IMR-90 (cell line): ENCODE results near the gene PI4KA. TPM values are rescaled to one million over a fixed set of nuclear protein-coding genes. Genes with fewer than 3 reads are reported as not detected.

Experiments used
- ATAC-seq: fragments of 200-7000 bp; cut with Tn5 transposase; 2 replicates; pipeline ENCODE4 v1.9.1; 2020; ENCODE audit warnings: low read depth, mild to moderate bottlenecking, moderate library complexity
- BruUV-seq: library from RNA; stranded (reverse); fragments of 400-500 nt; replicated peaks from 2 replicates; lab custom pipeline; 2021; lab: Mats Ljungman, UMichigan
- CTCF ChIA-PET: fragments of 300-600 bp; formaldehyde crosslinking; extraction: SDS; loops from one replicate; lab custom pipeline; 2021; ENCODE audit warnings: antibody characterized with exemption; lab: Yijun Ruan, JAX
- POLR2A ChIA-PET: fragments of 300-600 bp; sonication (Branson Sonifier 250); formaldehyde crosslinking; loops from one replicate; lab custom pipeline; 2022; ENCODE audit warnings: antibody characterized with exemption; ENCODE audit not compliant: unreplicated experiment; lab: Charles Lee
- DNase-seq: peaks from one replicate; pipeline ENCODE4 v3.0.0; 2013
- H2AFZ ChIP-seq: replicated peaks from 2 replicates; pipeline ENCODE3; 2013; ENCODE audit warnings: low read length, mild to moderate bottlenecking; ENCODE audit not compliant: poor library complexity
- H2AK5ac ChIP-seq: 2 replicates; pipeline ENCODE4 v1.6.1; 2013; ENCODE audit warnings: low read depth, low read length, inconsistent platforms
- H2AK9ac ChIP-seq: replicated peaks from 2 replicates; pipeline ENCODE3; 2013; ENCODE audit warnings: mild to moderate bottlenecking, low read depth, low read length, moderate library complexity; ENCODE audit not compliant: poor library complexity
- H2BK120ac ChIP-seq: 2 replicates; pipeline ENCODE4 v1.6.1; 2013; ENCODE audit warnings: low read depth, low read length, inconsistent platforms
- H2BK15ac ChIP-seq: 3 replicates; pipeline ENCODE4 v1.6.1; 2013; ENCODE audit warnings: low read depth, low read length, inconsistent platforms
- H2BK20ac ChIP-seq: 2 replicates; pipeline ENCODE4 v1.6.1; 2013; ENCODE audit warnings: low read depth, mild to moderate bottlenecking, inconsistent platforms, low read length, moderate library complexity
- H2BK5ac ChIP-seq: 2 replicates; pipeline ENCODE4 v1.6.1; 2013; ENCODE audit warnings: mild to moderate bottlenecking, low read depth, low read length, inconsistent platforms; ENCODE audit not compliant: poor library complexity, severe bottlenecking
- H3K14ac ChIP-seq: replicated peaks from 2 replicates; pipeline ENCODE4 v1.6.1; 2013; ENCODE audit warnings: low read depth, low read length, inconsistent platforms
- H3K18ac ChIP-seq: 2 replicates; pipeline ENCODE4 v1.6.1; 2013; ENCODE audit warnings: low read depth, low read length, control low read depth
- H3K23ac ChIP-seq: 2 replicates; pipeline ENCODE4 v1.6.1; 2013; ENCODE audit warnings: low read depth, low read length, inconsistent platforms
- H3K27ac ChIP-seq: 2 replicates; pipeline ENCODE4 v1.5.1; 2013; ENCODE audit warnings: mild to moderate bottlenecking, control low read depth, low read length; ENCODE audit not compliant: insufficient read depth
- H3K27me3 ChIP-seq: 2 replicates; pipeline ENCODE4 v1.6.1; 2013; ENCODE audit warnings: low read length; ENCODE audit not compliant: control insufficient read depth, insufficient read depth
- H3K36me3 ChIP-seq: 2 replicates; pipeline ENCODE4 v1.6.1; 2013; ENCODE audit warnings: low read length, mixed read lengths; ENCODE audit not compliant: control insufficient read depth, insufficient read depth
- H3K4ac ChIP-seq: 2 replicates; pipeline ENCODE4 v1.6.1; 2013; ENCODE audit warnings: low read depth, low read length, inconsistent platforms
- H3K4me1 ChIP-seq: 2 replicates; pipeline ENCODE4 v1.6.1; 2013; ENCODE audit warnings: low read length, mixed read lengths; ENCODE audit not compliant: control insufficient read depth, insufficient read depth
- H3K4me2 ChIP-seq: 2 replicates; pipeline ENCODE4 v1.6.1; 2013; ENCODE audit warnings: low read depth, mild to moderate bottlenecking, control low read depth, low read length, moderate library complexity
- H3K4me3 ChIP-seq: 2 replicates; pipeline ENCODE4 v1.5.1; 2013; ENCODE audit warnings: low read depth, mild to moderate bottlenecking, control low read depth, low read length, moderate library complexity; ENCODE audit not compliant: insufficient read depth
- H3K56ac ChIP-seq: 2 replicates; pipeline ENCODE4 v1.6.1; 2013; ENCODE audit warnings: low read length, inconsistent platforms; ENCODE audit not compliant: insufficient read depth; ENCODE audit errors: extremely low read depth
- H3K79me1 ChIP-seq, 2 experiments: 2 replicates each; pipeline ENCODE4 v1.6.1; 2013; ENCODE audit warnings: low read length in 2 of 2, inconsistent platforms in 1 of 2, low read depth in 1 of 2
- H3K9ac ChIP-seq: 2 replicates; pipeline ENCODE4 v1.6.1; 2013; ENCODE audit warnings: low read depth, low read length, control low read depth
- H3K9me1 ChIP-seq: 2 replicates; pipeline ENCODE4 v1.6.1; 2013; ENCODE audit warnings: low read length, inconsistent platforms; ENCODE audit not compliant: insufficient read depth
- H3K9me3 ChIP-seq: 2 replicates; pipeline ENCODE4 v1.6.1; 2013; ENCODE audit warnings: low read length; ENCODE audit not compliant: control insufficient read depth, insufficient read depth
- H4K20me1 ChIP-seq: 2 replicates; pipeline ENCODE4 v1.6.1; 2013; ENCODE audit warnings: low read length, inconsistent platforms; ENCODE audit not compliant: insufficient read depth
- H4K5ac ChIP-seq: 2 replicates; pipeline ENCODE4 v1.6.1; 2013; ENCODE audit warnings: mild to moderate bottlenecking, low read depth, low read length, control low read depth
- H4K8ac ChIP-seq, 2 experiments: 2 replicates each; pipeline ENCODE4 v1.6.1; 2013; ENCODE audit warnings: low read depth in 2 of 2, low read length in 2 of 2, control low read depth in 1 of 2, inconsistent platforms in 1 of 2
- H4K91ac ChIP-seq: 2 replicates; pipeline ENCODE4 v1.6.1; 2013; ENCODE audit warnings: low read depth, low read length, inconsistent platforms; ENCODE audit not compliant: insufficient read depth
- CEBPB ChIP-seq: IDR thresholded peaks from 2 replicates; pipeline ENCODE4 v1.6.1; 2012; ENCODE audit warnings: low read depth, low read length, improper control_type of control experiment
- CHD1 ChIP-seq: IDR thresholded peaks from 2 replicates; pipeline ENCODE4 v1.6.1; 2012; ENCODE audit warnings: low read depth, low read length, improper control_type of control experiment
- CTCF ChIP-seq: conservative IDR thresholded peaks from 2 replicates; pipeline ENCODE4 v1.5.1; 2012; ENCODE audit warnings: mild to moderate bottlenecking, low read depth, low read length, improper control_type of control experiment
- ELK1 ChIP-seq: fragments of 150-350 bp; IDR thresholded peaks from 2 replicates; pipeline ENCODE4 v1.6.1; 2016; ENCODE audit warnings: low read depth, mild to moderate bottlenecking, low read length, moderate library complexity, borderline replicate concordance
- MAFK ChIP-seq: IDR thresholded peaks from 2 replicates; pipeline ENCODE4 v1.6.1; 2012; ENCODE audit warnings: low read depth, low read length, improper control_type of control experiment
- MXI1 ChIP-seq: IDR thresholded peaks from 2 replicates; pipeline ENCODE4 v1.6.1; 2012; ENCODE audit warnings: low read depth, mild to moderate bottlenecking, low read length, moderate library complexity, borderline replicate concordance
- NFE2L2 ChIP-seq: fragments of 150-350 bp; IDR thresholded peaks from 2 replicates; pipeline ENCODE4 v1.6.1; 2016; ENCODE audit warnings: low read depth, mild to moderate bottlenecking, low read length
- SMC3 ChIP-seq: fragments of 150-350 bp; IDR thresholded peaks from 2 replicates; pipeline ENCODE4 v1.6.1; 2016; ENCODE audit warnings: low read depth, mild to moderate bottlenecking, antibody characterized with exemption, low read length, moderate library complexity
- USF2 ChIP-seq: fragments of 150-350 bp; IDR thresholded peaks from 2 replicates; pipeline ENCODE4 v1.6.1; 2017; ENCODE audit warnings: mild to moderate bottlenecking, antibody characterized with exemption, low read length, low read depth
- WGBS, 2 experiments: methylation state at CpG; one replicate each; pipeline versions ENCODE4 v1.1.5 to v1.1.7; 2013; ENCODE audit warnings: missing lambda C conversion rate in 2 of 2; ENCODE audit not compliant: insufficient read length in 1 of 2; ENCODE audit errors: extremely low coverage in 2 of 2; 5-methylcytosine and 5-hydroxymethylcytosine counted together
- dilution Hi-C: fragments of 300-500 bp; cut with HindIII; formaldehyde crosslinking; loops from one replicate; pipeline ENCODE4 v1.14.3; 2018; ENCODE audit warnings: low sequenced_read_pairs; ENCODE audit not compliant: unreplicated experiment
- in situ Hi-C: fragments of 300-500 bp; cut with MboI; formaldehyde crosslinking; loops from 3 replicates; pipeline ENCODE4 v1.14.3; 2019; ENCODE audit warnings: low sequenced_read_pairs, inconsistent platforms, mixed read lengths
- intact Hi-C: fragments of 100-400 bp; cut with micrococcal nuclease; formaldehyde crosslinking; loops from 2 replicates; pipeline ENCODE4 v1.10.0; 2022
- polyA plus RNA-seq, 3 experiments: library from polyadenylated mRNA; depleted of rRNA; stranded (reverse); fragments of >200 nt; gene quantifications; 2 replicates each; pipeline ENCODE4 v1.2.3, GENCODE V29; 2012; ENCODE audit warnings: low replicate concordance in 1 of 3
- total RNA-seq: library from RNA; depleted of rRNA; stranded (reverse); fragments of >200 nt; gene quantifications from 2 replicates; pipeline ENCODE4 v1.2.3, GENCODE V29; 2012

The PI4KA gene
- total and polyA plus RNA-seq, 2 of the 4 experiments (the other 2 are of a cell fraction), result 16.8 to 35.5 TPM

GRCh38 chr22:20725987-20726558, 132.5 kb downstream of the PI4KA start:
- Histone ChIP-seq H4K91ac (no peak overlapping the region), H2AK9ac (peak overlapping the region; percentile 61), H3K56ac (no peak overlapping the region), H3K4me1 (no peaks in the 10 kb centered on the region), H3K27me3 (no peaks in the 10 kb centered on the region), H4K5ac (no peak overlapping the region), H3K9me1 (no peaks in the 10 kb centered on the region), H2BK15ac (no peak overlapping the region), H3K4ac (no peak overlapping the region), H3K4me2 (no peak overlapping the region), H4K8ac (no peak overlapping the region), H2BK5ac (no peak overlapping the region), H3K36me3 (peaks cover 44% of the 10 kb centered on the region), H3K9ac (no peak overlapping the region), H3K27ac (no peak overlapping the region), H2AK5ac (no peak overlapping the region), H2BK120ac (no peak overlapping the region), H3K23ac (no peak overlapping the region), H2AFZ (peak overlapping the region; percentile 41), H3K4me3 (no peak overlapping the region), H3K14ac (no peak overlapping the region), H3K9me3 (no peaks in the 10 kb centered on the region), H4K20me1 (no peaks in the 10 kb centered on the region), H2BK20ac (no peak overlapping the region), H3K79me1 (no peaks in the 10 kb centered on the region), H3K18ac (no peak overlapping the region)
- dilution Hi-C loops (no loop called here), in situ Hi-C loops (loop anchor here (10.0 kb wide), 1 partner anchor 59 kb away; no protein-coding TSS in a partner anchor), intact Hi-C loops (no loop called here)
- 96% methylated on average over 4 of the region's 11 CpGs; no CpG with 5 or more reads in 1 of the 2 experiments for whole genome bisulfite sequencing, 2 experiments
- no peak for DNase-seq
- ChIA-PET CTCF (no interaction called here), POLR2A (no interaction called here)
- no peak for TF ChIP-seq CEBPB
- no peak for TF ChIP-seq SMC3
- no peak for TF ChIP-seq MXI1
- TF ChIP-seq MAFK, result no peak
- TF ChIP-seq USF2, result no peak
- TF ChIP-seq CHD1, result no peak
- no peak for TF ChIP-seq CTCF
- TF ChIP-seq ELK1, result no peak
- TF ChIP-seq NFE2L2, result no peak
- no peak for ATAC-seq
- BruUV-seq, result no TSS peak
